ENCODE measurements around the gene LRRTM2.

GRCh38 chr5:138874771-138875551 is at the start of gene LRRTM2:
- TF ChIP-seq FOXM1 (IDR thresholded peaks at IDR 0.05; ENCODE audit: borderline replicate concordance): no peak
- TF ChIP-seq SP1 (IDR thresholded peaks at IDR 0.05): no peak
- TF ChIP-seq ELF4 (IDR thresholded peaks at IDR 0.05): no peak
- no peak for TF ChIP-seq SUZ12 (IDR thresholded peaks at IDR 0.05)
- TF ChIP-seq, protein P1, sequence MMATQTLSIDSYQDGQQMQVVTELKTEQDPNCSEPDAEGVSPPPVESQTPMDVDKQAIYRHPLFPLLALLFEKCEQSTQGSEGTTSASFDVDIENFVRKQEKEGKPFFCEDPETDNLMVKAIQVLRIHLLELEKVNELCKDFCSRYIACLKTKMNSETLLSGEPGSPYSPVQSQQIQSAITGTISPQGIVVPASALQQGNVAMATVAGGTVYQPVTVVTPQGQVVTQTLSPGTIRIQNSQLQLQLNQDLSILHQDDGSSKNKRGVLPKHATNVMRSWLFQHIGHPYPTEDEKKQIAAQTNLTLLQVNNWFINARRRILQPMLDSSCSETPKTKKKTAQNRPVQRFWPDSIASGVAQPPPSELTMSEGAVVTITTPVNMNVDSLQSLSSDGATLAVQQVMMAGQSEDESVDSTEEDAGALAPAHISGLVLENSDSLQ (IDR thresholded peaks at IDR 0.05): no peak
- no peak for TF ChIP-seq L3MBTL2 (conservative IDR thresholded peaks at IDR 0.05)
- no peak for TF ChIP-seq CTBP1 (IDR thresholded peaks at IDR 0.05; ENCODE audit: borderline replicate concordance)
- TF ChIP-seq FOXK2 (IDR thresholded peaks at IDR 0.05): no peak
